ENCODE data around the gene SPACA6. TPM values are rescaled to one million over a fixed set of nuclear protein-coding genes. Genes with fewer than 3 reads are reported as not detected.

Gene SPACA6
- total RNA-seq, 2 experiments from 2014 or later, result 2.5 to 12.5 TPM

GRCh38 chr19:51712461-51713081, 19.4 kb downstream of the SPACA6 start:
- POLR2A ChIA-PET, result no interaction called here
- H3K4me3 ChIP-seq (ENCODE audit: low read depth, low read length, poor library complexity, severe bottlenecking), result no peak overlapping the region

GRCh38 chr19:51713319-51714285, 20.5 kb downstream of the SPACA6 start:
- TF ChIP-seq EZH2phosphoT487 (IDR thresholded peaks at IDR 0.05; ENCODE audit: borderline replicate concordance, low read depth, low read length) (no peak), CTCF (conservative IDR thresholded peaks at IDR 0.05; ENCODE audit: low read length) (no peak)
- intact Hi-C loops (cut with micrococcal nuclease; ENCODE audit: unreplicated experiment), result loop anchor here (2.0 kb wide), 1 partner anchor 63 kb away; no protein-coding TSS in a partner anchor
- no peaks in the 10 kb centered on the region for H3K9me2 ChIP-seq (ENCODE audit: insufficient read depth, low read length)
- no peaks in the 10 kb centered on the region for H3K79me2 ChIP-seq (ENCODE audit: insufficient read depth, low read depth, low read length)
- no peaks in the 10 kb centered on the region for H4K20me1 ChIP-seq (ENCODE audit: insufficient read depth, low read length)
- no peak for DNase-seq (ENCODE audit: low spot score)
- BruUV-seq (replicated peaks), result no TSS peak
- CTCF ChIA-PET (ENCODE audit: unreplicated experiment), result no interaction called here
- POLR2A ChIA-PET, result interaction anchor here (0.7 kb wide), 1 partner anchor 265 kb away, joined by 3 read pairs; no protein-coding TSS in a partner anchor
- no peak overlapping the region for H3K4me2 ChIP-seq (ENCODE audit: low read length)
- no peak overlapping the region for H2AFZ ChIP-seq (ENCODE audit: low read length)
- H3K27ac ChIP-seq (ENCODE audit: low read depth, low read length, poor library complexity, severe bottlenecking), result no peak overlapping the region
- H3K4me1 ChIP-seq (ENCODE audit: insufficient read depth, low read length, poor library complexity, severe bottlenecking), result peaks cover 34% of the 10 kb centered on the region
- no peaks in the 10 kb centered on the region for H3K36me3 ChIP-seq (ENCODE audit: insufficient read depth, low read length)
- no peaks in the 10 kb centered on the region for H3K9me3 ChIP-seq (ENCODE audit: low read length)
- H3K4me3 ChIP-seq (ENCODE audit: low read depth, low read length, poor library complexity, severe bottlenecking), result no peak overlapping the region

More at GRCh38 chr19:51712461-51713081, 19.4 kb downstream of the SPACA6 start:
- Histone ChIP-seq H2AFZ (ENCODE audit: low read length) (no peak overlapping the region), H3K36me3 (ENCODE audit: insufficient read depth, low read length) (no peaks in the 10 kb centered on the region), H3K4me1 (ENCODE audit: insufficient read depth, low read length, poor library complexity, severe bottlenecking) (peaks cover 34% of the 10 kb centered on the region), H3K4me2 (ENCODE audit: low read length) (peak overlapping the region; percentile 10; the same call in 1 of the 2 replicates), H3K79me2 (ENCODE audit: insufficient read depth, low read depth, low read length) (no peaks in the 10 kb centered on the region), H3K9me3 (ENCODE audit: low read length) (no peaks in the 10 kb centered on the region), H3K27ac (ENCODE audit: low read depth, low read length, poor library complexity, severe bottlenecking) (no peak overlapping the region), H3K9me2 (ENCODE audit: insufficient read depth, low read length) (no peaks in the 10 kb centered on the region), H4K20me1 (ENCODE audit: insufficient read depth, low read length) (no peaks in the 10 kb centered on the region)
- TF ChIP-seq EZH2phosphoT487 (IDR thresholded peaks at IDR 0.05; ENCODE audit: borderline replicate concordance, low read depth, low read length) (no peak), CTCF (conservative IDR thresholded peaks at IDR 0.05; ENCODE audit: low read length) (peak; percentile 79)
- CTCF ChIA-PET (ENCODE audit: unreplicated experiment), result no interaction called here
- no TSS peak for BruUV-seq (replicated peaks)
- peak; percentile 77 for DNase-seq (ENCODE audit: low spot score)
- intact Hi-C loops (cut with micrococcal nuclease; ENCODE audit: unreplicated experiment), result loop anchor here (2.0 kb wide), 1 partner anchor 64 kb away; no protein-coding TSS in a partner anchor

Data from OCI-LY7 (cell line).